ENCODE measurements around the gene TRIM8.

TRIM8 gene

GRCh38 chr10:102644066-102644645 lies at the start of gene TRIM8:
TSS of gene TRIM8 (plus strand) at chr10:102644479. CDS start at chr10:102644618, 139 bp downstream.
- DNase-seq = peak; percentile 48

- DNase-seq = no peak
Observed at GRCh38 chr10:102595293-102595692, 49.0 kb upstream of the TRIM8 start.

GRCh38 chr10:102595897-102596296 lies 48.4 kb upstream of the TRIM8 start:
- DNase-seq = no peak

GRCh38 chr10:102596506-102596971 lies 47.7 kb upstream of the TRIM8 start:
- peak; percentile 65 for DNase-seq

GRCh38 chr10:102597131-102597991 lies 46.9 kb upstream of the TRIM8 start:
- no peak for DNase-seq

GRCh38 chr10:102598243-102598642 lies 46.0 kb upstream of the TRIM8 start:
- DNase-seq = no peak

- DNase-seq = peak; percentile 36
Observed at GRCh38 chr10:102599565-102600327, 44.5 kb upstream of the TRIM8 start.

GRCh38 chr10:102600816-102601215 lies 43.5 kb upstream of the TRIM8 start:
- DNase-seq = no peak

- no peak for DNase-seq
Observed at GRCh38 chr10:102601639-102602038, 42.6 kb upstream of the TRIM8 start.

- DNase-seq = no peak
Observed at GRCh38 chr10:102602272-102603045, 41.8 kb upstream of the TRIM8 start.

GRCh38 chr10:102603946-102604345 lies 40.3 kb upstream of the TRIM8 start:
- no peak for DNase-seq

- peak; percentile 89 for DNase-seq
Observed at GRCh38 chr10:102604439-102604841, 39.8 kb upstream of the TRIM8 start.

- peak; percentile 81 for DNase-seq
Observed at GRCh38 chr10:102605712-102606111, 38.6 kb upstream of the TRIM8 start.

- DNase-seq = no peak
Observed at GRCh38 chr10:102608487-102608886, 35.8 kb upstream of the TRIM8 start.

GRCh38 chr10:102610441-102610887 lies 33.8 kb upstream of the TRIM8 start:
- no peak for DNase-seq

- peak; percentile 41 for DNase-seq
Observed at GRCh38 chr10:102611514-102612087, 32.7 kb upstream of the TRIM8 start.

- no peak for DNase-seq
Observed at GRCh38 chr10:102612964-102613275, 31.4 kb upstream of the TRIM8 start.

GRCh38 chr10:102613286-102613685 lies 31.0 kb upstream of the TRIM8 start:
- DNase-seq = no peak

GRCh38 chr10:102613785-102614184 lies 30.5 kb upstream of the TRIM8 start:
- DNase-seq = no peak

- DNase-seq = no peak
Observed at GRCh38 chr10:102614888-102615287, 29.4 kb upstream of the TRIM8 start.

GRCh38 chr10:102615361-102615760 lies 28.9 kb upstream of the TRIM8 start:
- DNase-seq = no peak

GRCh38 chr10:102616066-102616770 lies 28.1 kb upstream of the TRIM8 start:
- no peak for DNase-seq

Data from EL (cell line).